SU-DHL-6 (cell line): ENCODE measurements around the gene MPHOSPH9.

Source experiments
- H2AFZ ChIP-seq: fragments of 200-600 bp; sonication (generic); 2 replicates; pipeline ENCODE4 v1.6.1; 2014; ENCODE audit warnings: low read depth, mild to moderate bottlenecking, moderate library complexity, mixed read lengths, antibody characterized with exemption, low read length; ENCODE audit not compliant: severe bottlenecking
- H3F3A ChIP-seq: fragments of 200-600 bp; shearing (Covaris generic); 2 replicates; pipeline ENCODE4 v1.6.0; 2016; ENCODE audit warnings: antibody characterized with exemption, mild to moderate bottlenecking; ENCODE audit not compliant: insufficient read depth
- H3K27ac ChIP-seq: fragments of 200-600 bp; sonication (generic); 2 replicates; pipeline ENCODE4 v1.5.1; 2016; ENCODE audit warnings: low read depth, mild to moderate bottlenecking, low read length, moderate library complexity, mixed read lengths
- H3K27me3 ChIP-seq: fragments of 200-600 bp; sonication (generic), shearing (Covaris generic); 2 replicates; pipeline ENCODE4 v1.6.0; 2014; ENCODE audit warnings: mild to moderate bottlenecking, low read length
- H3K36me3 ChIP-seq: fragments of 200-600 bp; sonication (generic); 2 replicates; pipeline ENCODE4 v1.6.1; 2014; ENCODE audit warnings: mild to moderate bottlenecking, low read length, mixed read lengths
- H3K4me2 ChIP-seq: fragments of 300-600, 200-600 bp; shearing (Covaris generic), sonication (generic); 2 replicates; pipeline ENCODE4 v1.6.0; 2014; ENCODE audit warnings: low read length, low read depth, mild to moderate bottlenecking; ENCODE audit not compliant: poor library complexity, severe bottlenecking
- H3K4me3 ChIP-seq: fragments of 200-600 bp; sonication (generic); 2 replicates; pipeline ENCODE4 v1.5.1; 2014; ENCODE audit warnings: antibody characterized with exemption, low read length, mild to moderate bottlenecking, mixed read lengths; ENCODE audit not compliant: insufficient read depth, poor library complexity, severe bottlenecking
- H3K79me2 ChIP-seq: fragments of 200-600 bp; sonication (generic); 2 replicates; pipeline ENCODE4 v1.6.1; 2014; ENCODE audit warnings: mild to moderate bottlenecking, low read length, moderate library complexity; ENCODE audit not compliant: insufficient read depth
- H3K9ac ChIP-seq: fragments of 200-600 bp; sonication (generic); 2 replicates; pipeline ENCODE4 v1.7.0; 2014; ENCODE audit warnings: mild to moderate bottlenecking, low read length
- H3K9me2 ChIP-seq: fragments of 200-600 bp; sonication (generic); replicated peaks from 2 replicates; pipeline ENCODE4 v1.6.1; 2014; ENCODE audit warnings: low read length; ENCODE audit not compliant: insufficient read depth
- H3K9me3 ChIP-seq: fragments of 200-600 bp; sonication (generic); 2 replicates; pipeline ENCODE4 v1.6.1; 2014; ENCODE audit warnings: low read length, mixed read lengths; ENCODE audit not compliant: insufficient read depth
- H4K20me1 ChIP-seq: fragments of 200-600 bp; sonication (generic); 2 replicates; pipeline ENCODE4 v1.6.1; 2014; ENCODE audit warnings: low read depth, mild to moderate bottlenecking, antibody characterized with exemption, low read length, moderate library complexity, mixed read lengths
- EZH2phosphoT487 ChIP-seq: fragments of 200-600 bp; sonication (generic), shearing (Covaris generic); conservative IDR thresholded peaks from 2 replicates; pipeline ENCODE4 v1.6.1; 2018; ENCODE audit warnings: mild to moderate bottlenecking, antibody characterized with exemption, low read length, moderate library complexity, mixed read lengths
- TF ChIP-seq, protein P1 (sequence below): fragments of 200-600 bp; sonication (generic); IDR thresholded peaks from one replicate; pipeline ENCODE4 v1.5.1; 2017; ENCODE audit warnings: antibody characterized with exemption, mild to moderate bottlenecking, low read length, moderate library complexity; ENCODE audit not compliant: insufficient read depth, poor library complexity, severe bottlenecking

The MPHOSPH9 gene

DNA sequence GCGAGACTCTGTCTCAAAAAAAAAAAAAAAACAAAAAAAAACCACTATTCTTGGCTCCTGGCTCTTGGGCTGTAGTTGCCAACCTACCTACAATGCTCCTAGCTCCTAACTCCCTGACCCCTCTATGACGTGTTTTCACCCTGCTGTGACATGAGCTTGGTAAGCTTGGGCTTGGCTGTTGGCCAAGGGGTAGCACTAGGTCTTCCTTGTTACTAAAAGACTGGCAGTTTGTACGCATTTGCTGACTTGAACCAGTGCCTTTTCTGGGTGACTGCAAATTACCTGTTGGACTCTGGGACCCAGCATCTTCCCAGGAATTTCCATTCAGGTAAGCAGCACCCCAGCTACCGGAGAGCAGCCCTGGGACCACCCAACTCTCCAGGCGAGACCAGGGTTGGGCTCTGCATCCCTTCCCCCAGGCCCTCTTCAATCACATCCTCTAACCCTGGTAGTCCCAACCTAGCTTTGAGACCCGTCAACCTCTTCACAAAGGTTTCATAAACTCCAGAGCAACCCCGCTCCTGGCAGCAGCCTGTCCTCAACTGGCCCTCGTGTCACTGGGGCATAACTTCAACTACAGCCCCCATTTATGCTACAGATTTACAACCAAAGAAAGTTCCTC lies 30.4 kb upstream of the MPHOSPH9 start:
- Histone ChIP-seq H3K36me3 (no peaks in the 10 kb centered on the region), H2AFZ (no peak overlapping the region), H3K9ac (no peak overlapping the region), H3K27me3 (no peaks in the 10 kb centered on the region), H3K27ac (no peak overlapping the region), H3K9me2 (no peaks in the 10 kb centered on the region), H3K4me2 (no peak overlapping the region), H3F3A (0 out of 2 replicates have a peak, but pooled peaks cover 2% of the 10 kb centered on the region), H3K4me3 (no peak overlapping the region), H3K9me3 (no peaks in the 10 kb centered on the region), H3K79me2 (no peaks in the 10 kb centered on the region), H4K20me1 (no peaks in the 10 kb centered on the region)
- TF ChIP-seq, protein P1, sequence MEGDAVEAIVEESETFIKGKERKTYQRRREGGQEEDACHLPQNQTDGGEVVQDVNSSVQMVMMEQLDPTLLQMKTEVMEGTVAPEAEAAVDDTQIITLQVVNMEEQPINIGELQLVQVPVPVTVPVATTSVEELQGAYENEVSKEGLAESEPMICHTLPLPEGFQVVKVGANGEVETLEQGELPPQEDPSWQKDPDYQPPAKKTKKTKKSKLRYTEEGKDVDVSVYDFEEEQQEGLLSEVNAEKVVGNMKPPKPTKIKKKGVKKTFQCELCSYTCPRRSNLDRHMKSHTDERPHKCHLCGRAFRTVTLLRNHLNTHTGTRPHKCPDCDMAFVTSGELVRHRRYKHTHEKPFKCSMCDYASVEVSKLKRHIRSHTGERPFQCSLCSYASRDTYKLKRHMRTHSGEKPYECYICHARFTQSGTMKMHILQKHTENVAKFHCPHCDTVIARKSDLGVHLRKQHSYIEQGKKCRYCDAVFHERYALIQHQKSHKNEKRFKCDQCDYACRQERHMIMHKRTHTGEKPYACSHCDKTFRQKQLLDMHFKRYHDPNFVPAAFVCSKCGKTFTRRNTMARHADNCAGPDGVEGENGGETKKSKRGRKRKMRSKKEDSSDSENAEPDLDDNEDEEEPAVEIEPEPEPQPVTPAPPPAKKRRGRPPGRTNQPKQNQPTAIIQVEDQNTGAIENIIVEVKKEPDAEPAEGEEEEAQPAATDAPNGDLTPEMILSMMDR = no peak
- TF ChIP-seq EZH2phosphoT487 = no peak

- Histone ChIP-seq H3K27ac (no peak overlapping the region), H3K9me3 (no peaks in the 10 kb centered on the region), H3K27me3 (no peaks in the 10 kb centered on the region), H2AFZ (no peak overlapping the region), H4K20me1 (no peaks in the 10 kb centered on the region), H3F3A (peaks cover 7% of the 10 kb centered on the region; the same call in 1 of the 2 replicates), H3K4me2 (no peak overlapping the region), H3K79me2 (no peaks in the 10 kb centered on the region), H3K36me3 (peaks cover 7% of the 10 kb centered on the region), H3K4me3 (no peak overlapping the region), H3K9me2 (no peaks in the 10 kb centered on the region), H3K9ac (no peak overlapping the region)
- no peak for TF ChIP-seq EZH2phosphoT487
- TF ChIP-seq, protein P1 = no peak
Measured at GRCh38 chr12:123261196-123261595, 28.3 kb upstream of the MPHOSPH9 start.

DNA sequence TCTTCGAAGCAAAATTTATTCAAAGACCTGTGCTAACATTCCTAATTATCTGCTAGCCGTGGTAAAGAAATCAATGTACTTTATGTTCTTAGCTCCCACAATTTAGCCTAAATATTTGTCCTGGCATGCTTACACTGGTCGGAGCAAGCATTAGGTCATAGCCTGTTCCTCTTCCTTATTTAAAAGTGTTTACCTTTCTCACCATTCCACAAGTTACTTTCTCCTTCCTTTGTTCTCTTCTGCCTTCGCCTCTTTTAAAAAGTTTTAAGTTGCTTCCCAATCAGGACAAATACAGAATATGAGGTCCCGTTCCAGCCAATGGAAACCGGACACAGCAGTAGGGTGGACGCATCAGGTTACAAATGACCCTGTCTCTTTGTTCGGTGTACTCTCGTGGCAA lies 27.1 kb upstream of the MPHOSPH9 start:
- H3K27ac ChIP-seq = no peak overlapping the region
- no peak overlapping the region for H3K4me3 ChIP-seq
- no peaks in the 10 kb centered on the region for H4K20me1 ChIP-seq
- peaks cover 10% of the 10 kb centered on the region for H3K36me3 ChIP-seq
- H3K79me2 ChIP-seq = no peaks in the 10 kb centered on the region
- peaks cover 7% of the 10 kb centered on the region; the same call in 1 of the 2 replicates for H3F3A ChIP-seq
- no peak overlapping the region for H3K9ac ChIP-seq
- H2AFZ ChIP-seq = no peak overlapping the region
- TF ChIP-seq, protein P1 = no peak
- no peak for TF ChIP-seq EZH2phosphoT487
- no peaks in the 10 kb centered on the region for H3K9me3 ChIP-seq
- H3K4me2 ChIP-seq = no peak overlapping the region
- no peaks in the 10 kb centered on the region for H3K27me3 ChIP-seq
- H3K9me2 ChIP-seq = no peaks in the 10 kb centered on the region
